ENCODE results near the gene GRWD1. TPM values are rescaled to one million over a fixed set of nuclear protein-coding genes. Genes with fewer than 3 reads are reported as not detected.
A peak's percentile ranks its signal among the peaks of the same experiment; 100 is the strongest.

Gene GRWD1
- polyA plus RNA-seq: 10 to 100 TPM in 2 of 4 donors, 1 to 10 TPM in 2; 5.6 to 19.5 (median 12.8) TPM
- long read RNA-seq, donor 1, full-length matches to known transcripts: 9 of 29 reads
- long read RNA-seq, donor 1, partial matches to known transcripts: 20 of 29 reads
- long read RNA-seq, donor 1, other reads (novel, unspliced or antisense): 0 of 29 reads
- long read RNA-seq, donor 2, full-length matches to known transcripts: 5 of 5 reads
- long read RNA-seq, donor 2, partial matches to known transcripts: 0 of 5 reads
- long read RNA-seq, donor 2, other reads (novel, unspliced or antisense): 0 of 5 reads
- long read RNA-seq, donor 3, full-length matches to known transcripts: 3 of 3 reads
- long read RNA-seq, donor 3, partial matches to known transcripts: 0 of 3 reads
- long read RNA-seq, donor 3, other reads (novel, unspliced or antisense): 0 of 3 reads
- long read RNA-seq, donor 4: 0 reads
- long read RNA-seq, donor 5, full-length matches to known transcripts: 2 of 2 reads
- long read RNA-seq, donor 5, partial matches to known transcripts: 0 of 2 reads
- long read RNA-seq, donor 5, other reads (novel, unspliced or antisense): 0 of 2 reads
- long read RNA-seq, donor 6, full-length matches to known transcripts: 6 of 11 reads
- long read RNA-seq, donor 6, partial matches to known transcripts: 5 of 11 reads
- long read RNA-seq, donor 6, other reads (novel, unspliced or antisense): 0 of 11 reads
- long read RNA-seq, donor 7, full-length matches to known transcripts: 12 of 23 reads
- long read RNA-seq, donor 7, partial matches to known transcripts: 11 of 23 reads
- long read RNA-seq, donor 7, other reads (novel, unspliced or antisense): 0 of 23 reads
- long read RNA-seq, donor 8, full-length matches to known transcripts: 1 of 1 reads
- long read RNA-seq, donor 8, partial matches to known transcripts: 0 of 1 reads
- long read RNA-seq, donor 8, other reads (novel, unspliced or antisense): 0 of 1 reads
- long read RNA-seq, donor 9, full-length matches to known transcripts: 1 of 1 reads
- long read RNA-seq, donor 9, partial matches to known transcripts: 0 of 1 reads
- long read RNA-seq, donor 9, other reads (novel, unspliced or antisense): 0 of 1 reads
- long read RNA-seq, donor 10, full-length matches to known transcripts: 6 of 6 reads
- long read RNA-seq, donor 10, partial matches to known transcripts: 0 of 6 reads
- long read RNA-seq, donor 10, other reads (novel, unspliced or antisense): 0 of 6 reads

- H3K4me1 ChIP-seq (ENCODE audit: control insufficient read depth in 3 of 3, insufficient read depth in 2 of 3, low read depth in 1 of 3, low read length in 2 of 3): peaks cover 0 to 17% (median 4%) of the 10 kb centered on the region in 3 donors
- peak within 1 kb of the TSS; percentile 38 to 80 (median 80) for H3K27ac ChIP-seq (ENCODE audit: low read depth in 1 of 3, low read length in 2 of 3)
- H3K4me3 ChIP-seq (ENCODE audit: low read depth in 1 of 3, low read length in 3 of 3): peak within 1 kb of the TSS; percentile 52 to 84 (median 65)
- H3K27me3 ChIP-seq (ENCODE audit: control insufficient read depth in 3 of 3, insufficient read depth in 3 of 3, low read length in 3 of 3): peaks cover 5 to 32% (median 11%) of the 10 kb centered on the region in 3 donors
- WGBS, 3 donors: 0% methylated on average over 61 of the region's 61 CpGs
- no peaks in the 10 kb centered on the region for H3K9me3 ChIP-seq (ENCODE audit: control insufficient read depth in 2 of 2, insufficient read depth in 1 of 2, low read depth in 1 of 2, low read length in 1 of 2)
- FAIRE-seq: no peak
- H3K36me3 ChIP-seq (ENCODE audit: control insufficient read depth in 3 of 3, insufficient read depth in 2 of 3, low read depth in 1 of 3, low read length in 3 of 3): peaks cover 10 to 34% (median 15%) of the 10 kb centered on the region in 3 donors
- peak; percentile 97 for DNase-seq
These were observed at the start of gene GRWD1 for GRCh38 chr19:48445606-48446481. Gene GRWD1 (plus strand): TSS chr19:48445983. CDS start chr19:48446006, 23 bp downstream.

GRCh38 chr19:48396016-48396823, 49.6 kb upstream of the GRWD1 start:
- no peak for FAIRE-seq
- Histone ChIP-seq H3K9me3 (ENCODE audit: control insufficient read depth in 2 of 2, insufficient read depth in 1 of 2, low read depth in 1 of 2, low read length in 1 of 2) (no peaks in the 10 kb centered on the region), H3K27me3 (ENCODE audit: control insufficient read depth in 3 of 3, insufficient read depth in 3 of 3, low read length in 3 of 3) (peaks cover 5 to 58% (median 22%) of the 10 kb centered on the region in 3 donors), H3K4me3 (ENCODE audit: low read depth in 1 of 3, low read length in 3 of 3) (no peak overlapping the region), H3K27ac (ENCODE audit: low read depth in 1 of 3, low read length in 2 of 3) (no peak overlapping the region), H3K36me3 (ENCODE audit: control insufficient read depth in 3 of 3, insufficient read depth in 2 of 3, low read depth in 1 of 3, low read length in 3 of 3) (no peaks in the 10 kb centered on the region), H3K4me1 (ENCODE audit: control insufficient read depth in 3 of 3, insufficient read depth in 2 of 3, low read depth in 1 of 3, low read length in 2 of 3) (peaks cover 0 to 33% (median 2%) of the 10 kb centered on the region in 3 donors)
- peak; percentile 53 to 61 for DNase-seq
- 27 to 49% (median 41%) methylated on average over 22 to 24 of the region's 24 CpGs for WGBS, 3 donors

GRCh38 chr19:48396824-48397176, 49.0 kb upstream of the GRWD1 start:
- Histone ChIP-seq H3K27me3 (ENCODE audit: control insufficient read depth in 3 of 3, insufficient read depth in 3 of 3, low read length in 3 of 3) (peaks cover 5 to 58% (median 22%) of the 10 kb centered on the region in 3 donors), H3K27ac (ENCODE audit: low read depth in 1 of 3, low read length in 2 of 3) (no peak overlapping the region), H3K36me3 (ENCODE audit: control insufficient read depth in 3 of 3, insufficient read depth in 2 of 3, low read depth in 1 of 3, low read length in 3 of 3) (no peaks in the 10 kb centered on the region), H3K4me3 (ENCODE audit: low read depth in 1 of 3, low read length in 3 of 3) (no peak overlapping the region), H3K4me1 (ENCODE audit: control insufficient read depth in 3 of 3, insufficient read depth in 2 of 3, low read depth in 1 of 3, low read length in 2 of 3) (peaks cover 0 to 33% (median 2%) of the 10 kb centered on the region in 3 donors), H3K9me3 (ENCODE audit: control insufficient read depth in 2 of 2, insufficient read depth in 1 of 2, low read depth in 1 of 2, low read length in 1 of 2) (no peaks in the 10 kb centered on the region)
- DNase-seq: no peak
- no peak for FAIRE-seq
- WGBS, 3 donors: 29 to 46% (median 43%) methylated on average over 2 of the region's 2 CpGs

- Histone ChIP-seq H3K27ac (ENCODE audit: low read depth in 1 of 3, low read length in 2 of 3) (no peak overlapping the region), H3K9me3 (ENCODE audit: control insufficient read depth in 2 of 2, insufficient read depth in 1 of 2, low read depth in 1 of 2, low read length in 1 of 2) (no peaks in the 10 kb centered on the region), H3K4me3 (ENCODE audit: low read depth in 1 of 3, low read length in 3 of 3) (peak overlapping the region in 2 of 3 donors; percentile 32 to 59), H3K27me3 (ENCODE audit: control insufficient read depth in 3 of 3, insufficient read depth in 3 of 3, low read length in 3 of 3) (peaks cover 5 to 56% (median 22%) of the 10 kb centered on the region in 3 donors), H3K4me1 (ENCODE audit: control insufficient read depth in 3 of 3, insufficient read depth in 2 of 3, low read depth in 1 of 3, low read length in 2 of 3) (peaks cover 0 to 33% (median 2%) of the 10 kb centered on the region in 3 donors), H3K36me3 (ENCODE audit: control insufficient read depth in 3 of 3, insufficient read depth in 2 of 3, low read depth in 1 of 3, low read length in 3 of 3) (no peaks in the 10 kb centered on the region)
- DNase-seq (no peak), FAIRE-seq (no peak)
- 41 to 52% (median 42%) methylated on average over 22 of the region's 22 CpGs for WGBS, 3 donors
These were observed 48.3 kb upstream of the GRWD1 start for GRCh38 chr19:48397263-48398101.

- Histone ChIP-seq H3K9me3 (ENCODE audit: control insufficient read depth in 2 of 2, insufficient read depth in 1 of 2, low read depth in 1 of 2, low read length in 1 of 2) (no peaks in the 10 kb centered on the region), H3K27me3 (ENCODE audit: control insufficient read depth in 3 of 3, insufficient read depth in 3 of 3, low read length in 3 of 3) (peaks cover 5 to 51% (median 22%) of the 10 kb centered on the region in 3 donors), H3K27ac (ENCODE audit: low read depth in 1 of 3, low read length in 2 of 3) (no peak overlapping the region), H3K4me1 (ENCODE audit: control insufficient read depth in 3 of 3, insufficient read depth in 2 of 3, low read depth in 1 of 3, low read length in 2 of 3) (peaks cover 0 to 33% (median 2%) of the 10 kb centered on the region in 3 donors), H3K36me3 (ENCODE audit: control insufficient read depth in 3 of 3, insufficient read depth in 2 of 3, low read depth in 1 of 3, low read length in 3 of 3) (no peaks in the 10 kb centered on the region), H3K4me3 (ENCODE audit: low read depth in 1 of 3, low read length in 3 of 3) (peak overlapping the region in 2 of 3 donors; percentile 32 to 59)
- FAIRE-seq (no peak), DNase-seq (no peak)
- WGBS, 3 donors: 1 to 4% (median 3%) methylated on average over 17 of the region's 17 CpGs
These were observed 47.7 kb upstream of the GRWD1 start for GRCh38 chr19:48398102-48398374.

GRCh38 chr19:48398375-48399235, 47.2 kb upstream of the GRWD1 start:
- H3K4me1 ChIP-seq (ENCODE audit: control insufficient read depth in 3 of 3, insufficient read depth in 2 of 3, low read depth in 1 of 3, low read length in 2 of 3): peaks cover 0 to 33% (median 2%) of the 10 kb centered on the region in 3 donors
- WGBS, 3 donors: 6 to 7% (median 6%) methylated on average over 64 to 104 of the region's 104 CpGs
- FAIRE-seq: no peak
- DNase-seq: peak; percentile 79 to 88
- H3K9me3 ChIP-seq (ENCODE audit: control insufficient read depth in 2 of 2, insufficient read depth in 1 of 2, low read depth in 1 of 2, low read length in 1 of 2): no peaks in the 10 kb centered on the region
- H3K27me3 ChIP-seq (ENCODE audit: control insufficient read depth in 3 of 3, insufficient read depth in 3 of 3, low read length in 3 of 3): peaks cover 5 to 45% (median 22%) of the 10 kb centered on the region in 3 donors
- peak overlapping the region in 2 of 3 donors; percentile 32 to 59 for H3K4me3 ChIP-seq (ENCODE audit: low read depth in 1 of 3, low read length in 3 of 3)
- peak overlapping the region in 1 of 3 donors; percentile 85 for H3K27ac ChIP-seq (ENCODE audit: low read depth in 1 of 3, low read length in 2 of 3)
- H3K36me3 ChIP-seq (ENCODE audit: control insufficient read depth in 3 of 3, insufficient read depth in 2 of 3, low read depth in 1 of 3, low read length in 3 of 3): no peaks in the 10 kb centered on the region

All from small intestine (tissue), 16 donors.